ENCODE measurements around the gene MSL1. TPM values are rescaled to one million over a fixed set of nuclear protein-coding genes. Genes with fewer than 3 reads are reported as not detected.

The MSL1 gene
- total and polyA plus RNA-seq, 2 of the 4 experiments (the other 2 are of a cell fraction): 28.3 to 48.4 TPM

- Histone ChIP-seq H3K4me2 (ENCODE audit: low read depth, low read length) (no peak overlapping the region), H4K8ac (ENCODE audit: low read depth in 2 of 2, low read length in 2 of 2) (no peak overlapping the region), H3K27me3 (ENCODE audit: control insufficient read depth, insufficient read depth, low read length) (no peaks in the 10 kb centered on the region), H3K56ac (ENCODE audit: extremely low read depth, insufficient read depth, low read length) (no peak overlapping the region), H3K79me1 (ENCODE audit: low read depth in 1 of 2, low read length in 2 of 2) (peaks cover 14 to 44% of the 10 kb centered on the region in 2 experiments), H2BK15ac (ENCODE audit: low read depth, low read length) (no peak overlapping the region), H2BK5ac (ENCODE audit: low read depth, low read length, poor library complexity, severe bottlenecking) (no peak overlapping the region), H2BK120ac (ENCODE audit: low read depth, low read length) (no peak overlapping the region), H3K36me3 (ENCODE audit: control insufficient read depth, insufficient read depth, low read length) (peaks cover 56% of the 10 kb centered on the region), H2AK5ac (ENCODE audit: low read depth, low read length) (no peak overlapping the region), H3K23ac (ENCODE audit: low read depth, low read length) (no peak overlapping the region), H3K9me1 (ENCODE audit: insufficient read depth, low read length) (no peaks in the 10 kb centered on the region), H3K9me3 (ENCODE audit: control insufficient read depth, insufficient read depth, low read length) (no peaks in the 10 kb centered on the region), H2AK9ac (replicated peaks; ENCODE audit: low read depth, low read length, poor library complexity) (no peak overlapping the region), H3K4me1 (ENCODE audit: control insufficient read depth, insufficient read depth, low read length) (peaks cover 6% of the 10 kb centered on the region), H3K4ac (ENCODE audit: low read depth, low read length) (no peak overlapping the region), H4K91ac (ENCODE audit: insufficient read depth, low read depth, low read length) (no peak overlapping the region), H3K4me3 (ENCODE audit: insufficient read depth, low read depth, low read length) (no peak overlapping the region), H3K27ac (ENCODE audit: insufficient read depth, low read length) (no peak overlapping the region), H2AFZ (replicated peaks; ENCODE audit: low read length, poor library complexity) (no peak overlapping the region), H2BK20ac (ENCODE audit: low read depth, low read length) (no peak overlapping the region), H3K9ac (ENCODE audit: low read depth, low read length) (no peak overlapping the region), H3K14ac (replicated peaks; ENCODE audit: low read depth, low read length) (no peak overlapping the region), H3K18ac (ENCODE audit: low read depth, low read length) (no peak overlapping the region), H4K5ac (ENCODE audit: low read depth, low read length) (no peak overlapping the region), H4K20me1 (ENCODE audit: insufficient read depth, low read length) (no peaks in the 10 kb centered on the region)
- CTCF ChIA-PET: no interaction called here
- DNase-seq (no peak), ATAC-seq (ENCODE audit: low read depth) (no peak)
- BruUV-seq (replicated peaks): no TSS peak
- in situ Hi-C loops (cut with MboI; ENCODE audit: low sequenced_read_pairs): no loop called here
- intact Hi-C loops (cut with micrococcal nuclease): no loop called here
- WGBS, 2 experiments (ENCODE audit: extremely low coverage in 2 of 2, insufficient read length in 1 of 2): no CpG with 5 or more reads among the region's 2 CpGs
- POLR2A ChIA-PET (ENCODE audit: unreplicated experiment): no interaction called here
- no peak for TF ChIP-seq MAZ (IDR thresholded peaks at IDR 0.05; ENCODE audit: borderline replicate concordance, low read depth, low read length)
- no peak for TF ChIP-seq RCOR1 (IDR thresholded peaks at IDR 0.05; ENCODE audit: insufficient replicate concordance, low read length)
- TF ChIP-seq FOS (IDR thresholded peaks at IDR 0.05; ENCODE audit: low read depth, low read length): no peak
- TF ChIP-seq CEBPB (IDR thresholded peaks at IDR 0.05; ENCODE audit: low read depth, low read length): no peak
- no peak for TF ChIP-seq CHD1 (IDR thresholded peaks at IDR 0.05; ENCODE audit: low read depth, low read length)
- TF ChIP-seq SMC3 (IDR thresholded peaks at IDR 0.05; ENCODE audit: low read depth, low read length): no peak
- no peak for TF ChIP-seq BHLHE40 (IDR thresholded peaks at IDR 0.05; ENCODE audit: low read depth, low read length)
- TF ChIP-seq MAFK (IDR thresholded peaks at IDR 0.05; ENCODE audit: low read depth, low read length): no peak
- no peak for TF ChIP-seq RFX5 (IDR thresholded peaks at IDR 0.05; ENCODE audit: low read depth, low read length)
- TF ChIP-seq MXI1 (IDR thresholded peaks at IDR 0.05; ENCODE audit: borderline replicate concordance, low read depth, low read length): no peak
- TF ChIP-seq NFE2L2 (IDR thresholded peaks at IDR 0.05; ENCODE audit: low read depth, low read length): no peak
- TF ChIP-seq POLR2A (IDR thresholded peaks at IDR 0.05; ENCODE audit: low read depth, low read length): no peak
- no peak for TF ChIP-seq ELK1 (IDR thresholded peaks at IDR 0.05; ENCODE audit: borderline replicate concordance, low read depth, low read length)
- TF ChIP-seq, protein P1, sequence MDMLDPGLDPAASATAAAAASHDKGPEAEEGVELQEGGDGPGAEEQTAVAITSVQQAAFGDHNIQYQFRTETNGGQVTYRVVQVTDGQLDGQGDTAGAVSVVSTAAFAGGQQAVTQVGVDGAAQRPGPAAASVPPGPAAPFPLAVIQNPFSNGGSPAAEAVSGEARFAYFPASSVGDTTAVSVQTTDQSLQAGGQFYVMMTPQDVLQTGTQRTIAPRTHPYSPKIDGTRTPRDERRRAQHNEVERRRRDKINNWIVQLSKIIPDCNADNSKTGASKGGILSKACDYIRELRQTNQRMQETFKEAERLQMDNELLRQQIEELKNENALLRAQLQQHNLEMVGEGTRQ (IDR thresholded peaks at IDR 0.05; ENCODE audit: low read depth, low read length): no peak
- TF ChIP-seq, protein P2, sequence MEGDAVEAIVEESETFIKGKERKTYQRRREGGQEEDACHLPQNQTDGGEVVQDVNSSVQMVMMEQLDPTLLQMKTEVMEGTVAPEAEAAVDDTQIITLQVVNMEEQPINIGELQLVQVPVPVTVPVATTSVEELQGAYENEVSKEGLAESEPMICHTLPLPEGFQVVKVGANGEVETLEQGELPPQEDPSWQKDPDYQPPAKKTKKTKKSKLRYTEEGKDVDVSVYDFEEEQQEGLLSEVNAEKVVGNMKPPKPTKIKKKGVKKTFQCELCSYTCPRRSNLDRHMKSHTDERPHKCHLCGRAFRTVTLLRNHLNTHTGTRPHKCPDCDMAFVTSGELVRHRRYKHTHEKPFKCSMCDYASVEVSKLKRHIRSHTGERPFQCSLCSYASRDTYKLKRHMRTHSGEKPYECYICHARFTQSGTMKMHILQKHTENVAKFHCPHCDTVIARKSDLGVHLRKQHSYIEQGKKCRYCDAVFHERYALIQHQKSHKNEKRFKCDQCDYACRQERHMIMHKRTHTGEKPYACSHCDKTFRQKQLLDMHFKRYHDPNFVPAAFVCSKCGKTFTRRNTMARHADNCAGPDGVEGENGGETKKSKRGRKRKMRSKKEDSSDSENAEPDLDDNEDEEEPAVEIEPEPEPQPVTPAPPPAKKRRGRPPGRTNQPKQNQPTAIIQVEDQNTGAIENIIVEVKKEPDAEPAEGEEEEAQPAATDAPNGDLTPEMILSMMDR (conservative IDR thresholded peaks at IDR 0.05; ENCODE audit: low read depth, low read length): no peak
- dilution Hi-C loops (cut with HindIII; ENCODE audit: low sequenced_read_pairs, unreplicated experiment): no loop called here
These were observed 48.6 kb downstream of the MSL1 start for GRCh38 chr17:40170325-40170724.
